SU-DHL-6 (cell line): ENCODE measurements around the gene CACNA1G.

Source experiments
- H2AFZ ChIP-seq: fragments of 200-600 bp; sonication (generic); 2 replicates; pipeline ENCODE4 v1.6.1; 2014; ENCODE audit warnings: low read depth, mild to moderate bottlenecking, moderate library complexity, mixed read lengths, antibody characterized with exemption, low read length; ENCODE audit not compliant: severe bottlenecking
- H3F3A ChIP-seq: fragments of 200-600 bp; shearing (Covaris generic); 2 replicates; pipeline ENCODE4 v1.6.0; 2016; ENCODE audit warnings: antibody characterized with exemption, mild to moderate bottlenecking; ENCODE audit not compliant: insufficient read depth
- H3K27ac ChIP-seq: fragments of 200-600 bp; sonication (generic); 2 replicates; pipeline ENCODE4 v1.5.1; 2016; ENCODE audit warnings: low read depth, mild to moderate bottlenecking, low read length, moderate library complexity, mixed read lengths
- H3K27me3 ChIP-seq: fragments of 200-600 bp; sonication (generic), shearing (Covaris generic); 2 replicates; pipeline ENCODE4 v1.6.0; 2014; ENCODE audit warnings: mild to moderate bottlenecking, low read length
- H3K36me3 ChIP-seq: fragments of 200-600 bp; sonication (generic); 2 replicates; pipeline ENCODE4 v1.6.1; 2014; ENCODE audit warnings: mild to moderate bottlenecking, low read length, mixed read lengths
- H3K4me2 ChIP-seq: fragments of 300-600, 200-600 bp; shearing (Covaris generic), sonication (generic); 2 replicates; pipeline ENCODE4 v1.6.0; 2014; ENCODE audit warnings: low read length, low read depth, mild to moderate bottlenecking; ENCODE audit not compliant: poor library complexity, severe bottlenecking
- H3K4me3 ChIP-seq: fragments of 200-600 bp; sonication (generic); 2 replicates; pipeline ENCODE4 v1.5.1; 2014; ENCODE audit warnings: antibody characterized with exemption, low read length, mild to moderate bottlenecking, mixed read lengths; ENCODE audit not compliant: insufficient read depth, poor library complexity, severe bottlenecking
- H3K79me2 ChIP-seq: fragments of 200-600 bp; sonication (generic); 2 replicates; pipeline ENCODE4 v1.6.1; 2014; ENCODE audit warnings: mild to moderate bottlenecking, low read length, moderate library complexity; ENCODE audit not compliant: insufficient read depth
- H3K9ac ChIP-seq: fragments of 200-600 bp; sonication (generic); 2 replicates; pipeline ENCODE4 v1.7.0; 2014; ENCODE audit warnings: mild to moderate bottlenecking, low read length
- H3K9me2 ChIP-seq: fragments of 200-600 bp; sonication (generic); replicated peaks from 2 replicates; pipeline ENCODE4 v1.6.1; 2014; ENCODE audit warnings: low read length; ENCODE audit not compliant: insufficient read depth
- H3K9me3 ChIP-seq: fragments of 200-600 bp; sonication (generic); 2 replicates; pipeline ENCODE4 v1.6.1; 2014; ENCODE audit warnings: low read length, mixed read lengths; ENCODE audit not compliant: insufficient read depth
- H4K20me1 ChIP-seq: fragments of 200-600 bp; sonication (generic); 2 replicates; pipeline ENCODE4 v1.6.1; 2014; ENCODE audit warnings: low read depth, mild to moderate bottlenecking, antibody characterized with exemption, low read length, moderate library complexity, mixed read lengths
- EZH2phosphoT487 ChIP-seq: fragments of 200-600 bp; sonication (generic), shearing (Covaris generic); conservative IDR thresholded peaks from 2 replicates; pipeline ENCODE4 v1.6.1; 2018; ENCODE audit warnings: mild to moderate bottlenecking, antibody characterized with exemption, low read length, moderate library complexity, mixed read lengths
- TF ChIP-seq, protein P1 (sequence below): fragments of 200-600 bp; sonication (generic); IDR thresholded peaks from one replicate; pipeline ENCODE4 v1.5.1; 2017; ENCODE audit warnings: antibody characterized with exemption, mild to moderate bottlenecking, low read length, moderate library complexity; ENCODE audit not compliant: insufficient read depth, poor library complexity, severe bottlenecking

The CACNA1G gene

DNA sequence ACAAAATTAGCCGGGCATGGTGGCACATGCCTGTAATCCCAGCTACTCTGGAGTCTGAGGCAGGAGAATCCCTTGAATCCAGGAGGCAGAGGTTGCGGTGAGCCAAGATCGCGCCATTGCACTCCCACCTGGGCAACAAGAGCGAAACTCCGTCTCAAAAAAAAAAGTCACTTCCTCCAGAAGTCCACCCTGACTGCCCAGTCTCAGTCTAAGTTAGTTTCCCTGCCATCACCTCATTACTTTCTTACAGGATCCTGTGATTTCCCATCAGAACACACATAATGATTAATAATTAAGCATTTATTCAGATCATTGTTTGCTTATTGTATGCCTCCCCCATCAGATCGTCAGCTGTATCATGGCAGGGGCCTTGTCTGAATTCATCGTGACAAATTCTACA, 105.8 kb downstream of the CACNA1G start:
- H3K27ac ChIP-seq = no peak overlapping the region
- TF ChIP-seq, protein P1, sequence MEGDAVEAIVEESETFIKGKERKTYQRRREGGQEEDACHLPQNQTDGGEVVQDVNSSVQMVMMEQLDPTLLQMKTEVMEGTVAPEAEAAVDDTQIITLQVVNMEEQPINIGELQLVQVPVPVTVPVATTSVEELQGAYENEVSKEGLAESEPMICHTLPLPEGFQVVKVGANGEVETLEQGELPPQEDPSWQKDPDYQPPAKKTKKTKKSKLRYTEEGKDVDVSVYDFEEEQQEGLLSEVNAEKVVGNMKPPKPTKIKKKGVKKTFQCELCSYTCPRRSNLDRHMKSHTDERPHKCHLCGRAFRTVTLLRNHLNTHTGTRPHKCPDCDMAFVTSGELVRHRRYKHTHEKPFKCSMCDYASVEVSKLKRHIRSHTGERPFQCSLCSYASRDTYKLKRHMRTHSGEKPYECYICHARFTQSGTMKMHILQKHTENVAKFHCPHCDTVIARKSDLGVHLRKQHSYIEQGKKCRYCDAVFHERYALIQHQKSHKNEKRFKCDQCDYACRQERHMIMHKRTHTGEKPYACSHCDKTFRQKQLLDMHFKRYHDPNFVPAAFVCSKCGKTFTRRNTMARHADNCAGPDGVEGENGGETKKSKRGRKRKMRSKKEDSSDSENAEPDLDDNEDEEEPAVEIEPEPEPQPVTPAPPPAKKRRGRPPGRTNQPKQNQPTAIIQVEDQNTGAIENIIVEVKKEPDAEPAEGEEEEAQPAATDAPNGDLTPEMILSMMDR = no peak
- TF ChIP-seq EZH2phosphoT487 = no peak
- H3K4me3 ChIP-seq = no peak overlapping the region
- no peaks in the 10 kb centered on the region for H3K9me2 ChIP-seq
- H2AFZ ChIP-seq = no peak overlapping the region
- no peaks in the 10 kb centered on the region for H4K20me1 ChIP-seq
- H3K27me3 ChIP-seq = no peaks in the 10 kb centered on the region
- H3K36me3 ChIP-seq = no peaks in the 10 kb centered on the region
- no peak overlapping the region for H3K4me2 ChIP-seq
- H3K9me3 ChIP-seq = no peaks in the 10 kb centered on the region
- H3K79me2 ChIP-seq = no peaks in the 10 kb centered on the region
- H3F3A ChIP-seq = no peaks in the 10 kb centered on the region
- H3K9ac ChIP-seq = no peak overlapping the region

DNA sequence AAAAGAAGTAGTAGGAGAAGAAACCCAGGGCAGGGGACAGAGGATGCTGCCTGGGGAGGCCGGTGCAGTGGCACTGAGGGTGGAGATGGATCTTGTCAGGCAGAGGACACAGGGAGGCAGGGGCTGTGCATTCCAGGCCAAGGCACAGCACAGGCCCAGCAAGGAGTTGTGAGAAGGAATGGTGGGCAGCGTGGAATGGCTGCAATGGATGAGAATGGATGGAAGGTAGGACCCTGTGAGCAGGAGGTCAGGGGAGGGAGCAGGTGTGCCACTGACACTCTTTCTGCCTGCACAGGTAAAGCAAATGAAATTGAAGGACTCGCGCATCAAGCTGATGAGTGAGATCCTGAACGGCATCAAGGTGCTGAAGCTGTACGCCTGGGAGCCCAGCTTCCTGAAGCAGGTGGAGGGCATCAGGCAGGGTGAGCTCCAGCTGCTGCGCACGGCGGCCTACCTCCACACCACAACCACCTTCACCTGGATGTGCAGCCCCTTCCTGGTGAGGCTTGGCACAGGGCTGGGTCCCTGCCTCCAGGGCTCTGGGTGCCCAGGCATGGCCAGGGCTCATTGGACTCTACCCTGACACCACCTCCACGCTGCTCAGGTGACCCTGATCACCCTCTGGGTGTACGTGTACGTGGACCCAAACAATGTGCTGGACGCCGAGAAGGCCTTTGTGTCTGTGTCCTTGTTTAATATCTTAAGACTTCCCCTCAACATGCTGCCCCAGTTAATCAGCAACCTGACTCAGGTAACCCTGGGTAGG, 106.9 kb downstream of the CACNA1G start:
- Histone ChIP-seq H4K20me1 (no peaks in the 10 kb centered on the region), H2AFZ (no peak overlapping the region), H3K4me3 (no peak overlapping the region), H3K79me2 (no peaks in the 10 kb centered on the region), H3F3A (no peaks in the 10 kb centered on the region), H3K9ac (no peak overlapping the region), H3K36me3 (no peaks in the 10 kb centered on the region), H3K9me2 (no peaks in the 10 kb centered on the region), H3K27me3 (no peaks in the 10 kb centered on the region), H3K9me3 (no peaks in the 10 kb centered on the region), H3K4me2 (no peak overlapping the region), H3K27ac (no peak overlapping the region)
- TF ChIP-seq, protein P1 = no peak
- no peak for TF ChIP-seq EZH2phosphoT487

DNA sequence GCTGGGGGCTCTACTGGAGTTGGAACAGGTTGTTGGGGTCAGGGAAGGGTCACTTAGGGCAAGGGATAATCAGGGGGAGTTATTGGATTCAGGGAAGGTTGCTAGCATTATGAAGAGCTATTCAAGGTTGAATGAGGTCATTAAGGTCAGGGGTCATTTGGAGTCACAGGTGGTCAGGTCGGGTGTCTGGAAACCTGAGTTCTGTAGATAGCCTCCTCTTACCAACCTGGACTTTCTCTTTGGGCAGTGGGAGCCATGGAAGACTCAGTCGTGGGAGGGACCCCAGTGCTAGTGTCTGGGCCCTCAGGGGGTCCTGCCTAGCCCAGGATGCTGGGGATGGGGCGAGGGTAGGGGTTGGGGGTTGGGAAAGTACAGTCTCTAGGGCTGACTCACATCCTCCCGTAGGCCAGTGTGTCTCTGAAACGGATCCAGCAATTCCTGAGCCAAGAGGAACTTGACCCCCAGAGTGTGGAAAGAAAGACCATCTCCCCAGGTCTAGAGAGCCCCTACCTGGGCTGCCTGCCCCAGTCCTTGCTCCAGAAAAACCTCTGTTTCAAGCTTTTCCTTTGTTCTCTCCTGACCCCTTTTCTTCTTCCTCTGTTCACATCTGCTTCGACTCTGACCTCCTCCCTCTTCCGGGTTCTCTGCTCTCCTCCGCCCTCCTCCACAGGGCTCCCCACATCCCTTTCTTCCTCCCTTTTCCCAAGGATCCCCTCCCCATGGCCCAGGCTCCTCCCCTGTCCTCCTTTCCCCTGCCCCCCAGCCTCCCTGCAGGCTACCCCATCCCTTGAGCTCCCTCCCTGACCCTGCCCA, 107.7 kb downstream of the CACNA1G start:
- Histone ChIP-seq H3K4me2 (no peak overlapping the region), H3K36me3 (no peaks in the 10 kb centered on the region), H3K9me2 (no peaks in the 10 kb centered on the region), H3K9me3 (no peaks in the 10 kb centered on the region), H3K27ac (no peak overlapping the region), H3K27me3 (no peaks in the 10 kb centered on the region), H2AFZ (no peak overlapping the region), H4K20me1 (no peaks in the 10 kb centered on the region), H3K9ac (no peak overlapping the region), H3F3A (no peaks in the 10 kb centered on the region), H3K4me3 (no peak overlapping the region), H3K79me2 (no peaks in the 10 kb centered on the region)
- TF ChIP-seq EZH2phosphoT487 = no peak
- TF ChIP-seq, protein P1 = no peak
